IPS DF 19.7 (cell line): ENCODE results near the gene SLC29A3.

Source experiments
- DNase-seq: peaks from one replicate; pipeline ENCODE4 v3.0.0-alpha.2; 2013; ENCODE audit warnings: low read depth, low spot score

Gene SLC29A3

DNA sequence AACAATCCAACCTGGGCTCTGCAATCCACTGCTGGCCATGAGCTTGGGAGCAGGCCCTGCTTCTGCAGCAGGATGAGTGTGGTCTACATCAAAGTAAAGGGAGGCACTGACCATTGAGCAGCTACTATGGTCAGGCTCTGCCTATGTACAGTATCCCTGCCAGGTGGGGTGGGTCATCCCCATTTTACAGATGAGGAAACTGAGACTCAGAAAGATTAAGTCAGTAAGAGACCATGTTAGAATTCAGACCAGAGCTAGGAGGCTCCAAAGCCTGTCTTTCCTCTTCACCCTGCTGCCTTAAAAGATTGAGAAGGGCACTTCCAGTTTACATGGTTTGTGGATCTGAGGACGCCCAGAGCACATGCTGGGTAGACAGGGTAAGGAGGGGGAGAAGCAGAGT is 50.5 kb downstream of the SLC29A3 start:
- DNase-seq: no peak

GRCh38 chr10:71370031-71370430 is 51.0 kb downstream of the SLC29A3 start:
- DNase-seq: no peak

- no peak for DNase-seq
Measured at GRCh38 chr10:71371750-71372166, 52.7 kb downstream of the SLC29A3 start.

GRCh38 chr10:71372882-71373495 is 53.9 kb downstream of the SLC29A3 start:
- no peak for DNase-seq

- no peak for DNase-seq
Measured at GRCh38 chr10:71374481-71375233, 55.6 kb downstream of the SLC29A3 start.

DNA sequence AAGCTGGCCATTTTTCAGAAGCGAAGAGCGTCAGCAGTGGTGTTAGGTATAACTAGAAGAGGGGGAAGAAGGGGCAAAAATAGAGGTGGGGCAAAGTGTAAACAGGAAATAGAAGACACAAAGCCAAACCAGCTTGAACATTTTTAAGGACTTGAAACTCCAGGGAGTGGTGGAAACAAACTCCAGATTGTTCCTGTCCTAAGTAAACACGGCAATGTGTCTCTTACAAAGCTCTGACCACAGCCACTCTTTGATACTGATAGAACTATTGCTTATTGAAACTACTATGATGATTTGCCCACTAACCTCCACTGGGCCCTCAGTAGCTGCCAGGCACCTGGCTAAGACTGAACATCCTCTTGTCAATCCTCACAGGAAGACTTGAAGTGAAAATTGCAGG is 56.9 kb downstream of the SLC29A3 start:
- no peak for DNase-seq

- no peak for DNase-seq
Measured at GRCh38 chr10:71378336-71379117, 59.5 kb downstream of the SLC29A3 start.

DNA sequence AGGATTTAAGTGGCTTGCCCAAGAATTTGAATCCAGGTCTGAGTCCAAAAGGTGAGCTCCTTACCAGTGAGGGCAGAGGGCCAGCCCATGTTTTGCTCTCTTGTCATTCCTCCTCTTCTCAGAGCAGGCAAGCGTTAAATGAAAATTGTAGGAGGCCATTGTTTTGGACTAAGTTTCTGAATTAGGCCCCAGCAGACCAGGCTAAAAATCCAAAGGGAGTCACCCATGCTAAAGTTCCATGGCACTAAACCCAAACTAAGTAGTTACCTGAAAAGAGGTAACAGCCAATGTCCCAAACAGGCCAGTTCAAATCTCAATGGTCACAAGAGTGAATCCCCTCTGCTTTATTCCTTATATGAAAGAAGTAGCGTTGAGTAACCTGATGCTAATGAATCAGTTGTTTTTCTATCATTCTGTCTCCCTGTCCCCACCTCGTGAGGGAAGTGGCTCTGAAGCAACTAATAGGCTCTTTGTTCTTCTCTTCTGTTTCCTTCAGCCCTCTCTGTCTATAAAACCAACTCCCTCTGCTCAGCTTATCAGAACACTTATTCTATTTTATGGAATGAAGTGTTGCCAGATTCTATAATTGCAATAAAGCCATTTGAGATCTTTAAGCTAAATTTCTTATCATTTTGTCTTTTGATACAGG is 60.2 kb downstream of the SLC29A3 start:
- no peak for DNase-seq

GRCh38 chr10:71380841-71381240 is 61.8 kb downstream of the SLC29A3 start:
- DNase-seq: no peak

DNA sequence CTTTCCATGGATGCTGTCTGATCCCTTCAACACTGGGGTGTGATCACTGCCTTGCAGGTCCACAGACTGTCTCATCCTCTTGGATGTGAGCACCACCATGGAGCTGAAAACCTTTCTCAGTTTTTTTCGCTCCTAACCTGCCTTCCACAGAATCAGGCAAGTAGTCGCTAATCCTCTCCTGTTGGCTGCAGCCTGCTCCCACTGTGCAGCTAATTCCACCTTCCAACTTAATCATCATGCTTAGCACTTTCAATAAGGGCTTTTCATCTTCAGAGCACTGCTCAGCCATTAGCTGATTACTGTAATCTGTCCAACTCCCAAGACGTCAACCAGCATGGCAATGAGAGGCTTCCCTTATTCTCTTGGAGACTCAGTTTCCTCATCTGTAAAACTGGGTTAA is 62.6 kb downstream of the SLC29A3 start:
- DNase-seq: no peak

DNA sequence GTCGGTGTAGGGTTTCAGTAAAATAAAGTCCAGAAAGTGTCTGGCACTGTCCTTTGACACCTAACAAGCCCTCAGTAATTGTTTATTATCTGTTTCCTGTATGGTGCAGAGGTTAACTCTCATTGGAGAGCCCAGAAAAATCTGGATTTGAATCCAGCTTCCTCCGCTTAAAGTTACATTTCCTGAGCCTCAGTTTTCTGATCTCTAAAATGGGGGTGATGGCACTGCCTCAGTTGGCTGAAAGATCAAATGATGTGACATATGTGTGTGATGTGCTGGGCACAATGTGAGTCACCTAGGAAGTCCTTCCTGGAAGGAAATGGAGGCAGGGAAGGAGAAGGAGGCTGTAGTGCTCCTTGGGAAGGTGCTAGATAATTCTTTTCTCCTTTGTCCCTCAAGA is 63.0 kb downstream of the SLC29A3 start:
- no peak for DNase-seq

DNA sequence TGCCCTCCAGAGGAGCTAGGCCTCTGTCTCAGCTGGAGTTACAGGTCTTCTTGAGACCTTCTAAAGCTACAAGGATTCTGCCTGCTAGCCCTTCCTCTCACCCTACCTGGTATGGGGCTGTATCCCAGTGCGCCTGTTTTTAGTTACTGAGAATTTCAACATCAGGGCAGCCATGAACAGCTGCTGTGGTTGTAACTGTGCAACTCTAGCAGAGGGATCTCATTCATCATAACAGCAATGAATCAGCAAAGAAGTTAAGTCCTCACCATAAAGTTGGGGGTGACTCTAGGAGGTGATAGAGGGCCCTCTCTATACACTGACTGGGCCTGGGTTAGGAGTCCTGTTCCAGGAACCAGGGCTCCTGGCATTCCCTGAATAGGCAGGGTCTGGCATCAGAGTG is 63.7 kb downstream of the SLC29A3 start:
- DNase-seq: no peak

DNA sequence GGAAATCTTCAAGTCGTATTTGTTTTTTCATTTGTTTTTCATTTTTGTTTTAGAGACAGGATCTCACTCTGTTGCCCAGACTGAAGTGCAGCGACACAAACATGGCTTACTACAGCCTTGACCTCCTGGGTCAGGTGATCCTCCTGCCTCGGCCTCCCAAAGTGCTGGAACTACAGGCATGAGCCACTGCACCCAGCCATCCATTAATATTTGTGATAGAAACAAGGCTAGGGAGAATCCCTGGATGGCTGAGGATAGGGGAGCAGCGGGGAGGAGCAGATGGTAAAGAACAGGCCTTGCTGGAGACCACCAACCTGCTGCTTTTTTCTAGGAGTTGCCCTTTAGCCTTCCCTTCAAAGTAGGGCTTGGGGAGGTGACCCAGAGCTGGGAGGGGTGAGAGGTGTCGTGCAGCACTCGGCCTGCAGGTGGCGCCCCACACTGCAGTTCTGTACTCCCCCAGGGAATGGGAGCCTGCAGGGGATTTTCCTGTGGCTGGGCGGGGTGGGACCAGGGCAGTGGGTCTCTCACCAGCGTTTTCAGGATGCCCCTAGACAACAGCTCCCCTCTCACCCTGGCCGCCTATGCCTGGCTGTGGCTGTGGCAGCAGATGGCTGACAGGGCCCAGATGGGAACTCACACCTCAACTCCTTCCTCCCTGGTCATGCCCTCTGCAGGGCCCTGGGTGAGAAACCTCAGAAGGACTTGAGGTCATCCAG is 65.1 kb downstream of the SLC29A3 start:
- DNase-seq: no peak

DNA sequence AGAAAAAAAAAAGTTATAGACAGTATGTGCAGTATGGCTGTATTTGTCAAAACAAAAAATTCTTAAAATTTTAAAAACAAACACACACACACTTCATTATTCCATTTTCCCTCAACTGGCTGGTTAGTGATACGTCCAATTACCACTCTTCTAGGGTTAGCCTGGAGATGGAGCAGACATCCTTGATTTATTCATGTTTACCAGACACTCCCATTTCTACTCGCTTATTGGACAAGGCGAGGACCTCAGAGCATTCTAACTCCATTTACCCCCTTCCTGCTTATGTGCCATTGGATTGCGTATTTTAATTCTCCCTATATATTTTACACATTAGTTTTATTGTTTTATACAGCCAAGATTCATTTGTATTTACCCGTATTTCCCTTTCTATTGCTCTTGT is 69.1 kb downstream of the SLC29A3 start:
- DNase-seq: no peak

DNA sequence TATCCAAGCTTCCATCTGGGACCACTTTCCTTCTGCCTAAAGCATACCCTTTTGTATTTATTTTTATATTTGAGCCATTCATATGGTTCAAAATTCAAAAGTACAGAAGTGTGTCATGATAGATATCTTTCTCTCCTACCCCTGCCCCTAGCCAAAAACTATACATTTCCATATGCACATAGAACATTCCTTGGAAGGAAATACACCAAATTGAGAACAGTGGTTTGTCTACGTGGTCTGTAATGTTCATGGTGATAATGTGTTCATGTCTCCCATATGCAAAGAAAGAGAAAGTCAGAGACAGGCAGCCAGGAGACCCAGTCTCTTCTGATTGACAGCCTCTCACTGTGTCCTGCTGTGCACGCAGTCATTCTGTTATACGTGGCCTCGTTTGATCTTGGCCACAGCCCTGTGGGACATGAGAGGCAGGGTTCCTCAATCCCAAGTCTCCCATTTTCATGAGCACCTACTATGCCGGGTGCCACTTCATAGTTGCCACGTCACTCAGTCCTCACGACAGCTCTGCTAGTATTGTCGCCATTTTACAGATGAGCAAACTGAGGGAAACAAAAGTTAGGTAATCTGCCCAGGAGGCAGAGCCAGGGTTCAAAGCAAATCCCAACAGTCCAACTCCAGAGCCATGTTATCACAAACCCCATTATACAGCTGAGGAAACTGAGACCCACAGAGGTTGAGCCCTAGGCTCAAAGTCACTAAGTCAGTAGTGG is 69.7 kb downstream of the SLC29A3 start:
- DNase-seq: no peak

DNA sequence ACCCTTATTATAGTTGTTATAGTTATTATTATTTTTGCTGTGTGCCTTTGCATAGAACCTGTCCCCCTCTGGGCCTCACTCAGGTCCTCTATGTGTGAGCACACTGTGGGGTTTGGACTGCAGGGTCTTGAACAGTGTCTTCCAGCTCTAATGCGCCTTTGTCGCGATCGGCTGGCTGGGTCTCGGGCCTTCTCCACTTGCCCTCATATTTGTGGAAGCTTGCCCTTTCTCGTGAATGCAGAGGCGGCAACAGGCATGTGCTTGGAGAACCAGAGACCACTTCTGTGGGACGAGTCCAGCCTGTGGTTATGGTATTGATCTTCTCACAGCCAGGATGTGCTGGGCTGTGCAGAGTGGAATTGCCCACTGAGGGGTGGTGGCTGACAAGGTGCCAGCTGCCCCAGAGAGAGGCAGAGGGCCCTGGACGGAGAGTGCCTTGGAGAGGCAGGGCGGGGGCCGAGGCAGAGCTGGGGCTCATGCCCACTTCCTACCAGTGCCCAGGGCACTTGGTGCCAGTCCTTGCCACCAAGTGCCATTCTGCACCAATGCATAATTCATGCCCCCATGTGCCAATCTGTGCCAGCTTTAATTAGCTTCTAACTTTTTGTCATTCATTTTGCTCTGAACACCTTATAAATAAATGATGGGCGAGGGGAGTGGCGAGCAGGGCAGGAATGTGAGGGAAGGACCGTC is 70.9 kb downstream of the SLC29A3 start:
- DNase-seq: no peak

- no peak for DNase-seq
Measured at GRCh38 chr10:71390461-71390835, 71.4 kb downstream of the SLC29A3 start.

DNA sequence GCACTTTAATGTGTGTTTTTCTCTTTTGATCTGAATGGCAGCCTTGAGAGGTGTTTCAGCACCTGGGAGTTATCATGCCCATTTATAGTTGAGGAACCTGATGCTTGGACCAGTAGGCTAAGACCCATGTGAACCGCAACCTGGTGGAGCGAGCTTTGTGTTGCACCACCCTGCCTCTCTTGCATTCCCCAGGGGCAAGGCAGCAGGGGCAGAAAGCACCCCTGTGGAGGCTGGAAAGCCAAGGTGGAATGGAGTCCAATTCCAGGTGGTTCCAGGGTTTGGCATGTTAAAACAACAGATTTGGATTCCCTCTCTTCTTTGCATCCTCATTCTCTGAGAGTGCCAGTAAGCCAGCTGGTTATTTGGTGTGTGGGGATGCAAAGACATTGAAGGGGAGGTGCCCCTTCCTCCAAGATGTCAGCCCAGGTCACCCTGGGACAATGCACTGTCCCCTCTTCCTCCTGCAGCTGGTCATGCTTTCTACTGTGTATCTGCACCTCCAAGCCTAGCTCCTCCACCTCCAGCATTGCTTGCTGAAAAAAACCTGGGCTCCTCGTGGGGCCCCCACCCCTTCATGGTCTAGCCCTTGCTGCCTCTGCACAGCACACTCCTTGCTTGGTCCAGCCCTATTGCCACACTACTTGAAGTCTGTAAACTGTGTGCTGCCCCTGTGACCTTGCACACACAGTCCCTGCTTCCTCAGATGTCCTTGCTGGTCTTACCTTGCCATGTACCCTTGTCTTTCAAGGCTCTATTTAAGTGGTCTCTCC is 72.0 kb downstream of the SLC29A3 start:
- DNase-seq: no peak

- no peak for DNase-seq
Measured at GRCh38 chr10:71391701-71392100, 72.6 kb downstream of the SLC29A3 start.

DNA sequence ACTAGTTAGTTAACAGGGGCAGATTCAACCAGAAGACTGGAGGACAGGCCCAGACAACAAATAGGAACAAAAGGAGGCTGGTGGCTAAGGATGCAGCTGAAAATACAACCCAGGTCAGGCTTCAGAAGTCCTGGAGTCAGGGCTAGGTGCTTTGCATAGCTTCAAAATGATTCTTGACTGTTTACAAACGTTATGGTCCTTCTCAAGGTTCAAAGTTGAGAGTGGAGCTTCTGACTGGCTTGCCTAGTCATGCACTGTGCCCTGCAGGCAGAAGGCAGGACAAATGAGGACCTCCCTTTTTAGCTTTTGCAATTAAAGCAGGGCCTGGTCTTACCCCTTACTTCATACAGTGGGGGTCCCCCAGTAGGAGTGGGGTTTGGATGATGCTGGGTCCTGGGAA is 73.2 kb downstream of the SLC29A3 start:
- no peak for DNase-seq
